ENCODE results near the gene IGF2BP2.

DNA sequence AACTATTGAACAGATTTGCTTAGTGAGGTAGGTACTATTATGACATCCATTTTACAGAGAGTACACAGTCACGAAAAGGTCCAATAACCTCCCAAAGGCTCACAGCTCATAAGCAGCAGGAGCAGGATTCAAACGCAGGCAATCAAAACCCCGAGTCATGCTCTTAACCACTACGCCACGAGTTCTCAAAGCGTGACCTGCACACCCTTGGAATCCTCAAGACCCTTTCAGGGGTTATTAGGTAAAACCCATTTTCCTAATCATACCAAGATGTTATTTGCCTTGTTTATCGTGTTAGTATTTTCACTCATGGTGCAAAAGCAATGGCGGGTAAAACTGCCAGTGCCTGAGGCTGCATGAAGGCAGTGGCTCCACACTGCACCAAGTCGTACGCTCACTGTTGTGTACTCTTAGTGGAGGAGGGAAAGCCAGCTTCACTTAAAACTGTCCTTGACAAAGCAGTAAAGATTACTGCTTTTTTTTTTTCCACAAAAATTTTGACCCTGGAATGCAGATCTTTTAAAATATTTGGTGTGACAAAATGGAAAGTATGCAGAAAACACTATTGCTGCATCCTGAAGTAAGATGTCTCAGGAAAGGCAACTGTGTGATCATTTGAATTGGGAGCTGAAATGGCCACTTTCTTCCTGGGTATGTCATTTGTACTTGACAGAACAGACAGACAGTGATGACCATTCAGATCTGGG is 96.1 kb downstream of the IGF2BP2 start:
- TF ChIP-seq FOXK1 (CRISPR knock-in tag; IDR thresholded peaks at IDR 0.05) (no peak), CTCF (IDR thresholded peaks at IDR 0.05) (no peak), TP53 (CRISPR knock-in tag; IDR thresholded peaks at IDR 0.05) (no peak), CREB1 (CRISPR knock-in tag; IDR thresholded peaks at IDR 0.05) (no peak), PRDM15 (CRISPR knock-in tag; IDR thresholded peaks at IDR 0.05) (no peak), TEAD4 (CRISPR knock-in tag; IDR thresholded peaks at IDR 0.05) (no peak), FOXP1 (CRISPR knock-in tag; IDR thresholded peaks at IDR 0.05; ENCODE audit: borderline replicate concordance) (no peak)
- TF ChIP-seq, protein P1, sequence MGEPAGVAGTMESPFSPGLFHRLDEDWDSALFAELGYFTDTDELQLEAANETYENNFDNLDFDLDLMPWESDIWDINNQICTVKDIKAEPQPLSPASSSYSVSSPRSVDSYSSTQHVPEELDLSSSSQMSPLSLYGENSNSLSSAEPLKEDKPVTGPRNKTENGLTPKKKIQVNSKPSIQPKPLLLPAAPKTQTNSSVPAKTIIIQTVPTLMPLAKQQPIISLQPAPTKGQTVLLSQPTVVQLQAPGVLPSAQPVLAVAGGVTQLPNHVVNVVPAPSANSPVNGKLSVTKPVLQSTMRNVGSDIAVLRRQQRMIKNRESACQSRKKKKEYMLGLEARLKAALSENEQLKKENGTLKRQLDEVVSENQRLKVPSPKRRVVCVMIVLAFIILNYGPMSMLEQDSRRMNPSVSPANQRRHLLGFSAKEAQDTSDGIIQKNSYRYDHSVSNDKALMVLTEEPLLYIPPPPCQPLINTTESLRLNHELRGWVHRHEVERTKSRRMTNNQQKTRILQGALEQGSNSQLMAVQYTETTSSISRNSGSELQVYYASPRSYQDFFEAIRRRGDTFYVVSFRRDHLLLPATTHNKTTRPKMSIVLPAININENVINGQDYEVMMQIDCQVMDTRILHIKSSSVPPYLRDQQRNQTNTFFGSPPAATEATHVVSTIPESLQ (CRISPR knock-in tag; IDR thresholded peaks at IDR 0.05) = no peak

Data from WTC11 (cell line).